ENCODE results near the gene FGF5.

- TF ChIP-seq YY1 (IDR thresholded peaks at IDR 0.05; ENCODE audit: low read depth) (no peak), CEBPB (IDR thresholded peaks at IDR 0.05) (no peak), MAX (IDR thresholded peaks at IDR 0.05) (peak; percentile 63; the same call in 1 of the 2 replicates), ZBTB7A (IDR thresholded peaks at IDR 0.05; ENCODE audit: low read depth) (0 out of 2 replicates have a peak, but pooled peaks have one; percentile 49), CREB1 (IDR thresholded peaks at IDR 0.05; ENCODE audit: low read depth) (no peak), FOXM1 (IDR thresholded peaks at IDR 0.05; ENCODE audit: borderline replicate concordance, low read depth) (no peak), EP300 (IDR thresholded peaks at IDR 0.05; ENCODE audit: borderline replicate concordance) (no peak), TAF1 (IDR thresholded peaks at IDR 0.05; ENCODE audit: low read depth) (no peak), TEAD4 (IDR thresholded peaks at IDR 0.05) (no peak), NFIC (IDR thresholded peaks at IDR 0.05) (no peak), TCF12 (IDR thresholded peaks at IDR 0.05; ENCODE audit: low read depth) (no peak), EGR1 (IDR thresholded peaks at IDR 0.05) (no peak)
- TF ChIP-seq, protein P1, sequence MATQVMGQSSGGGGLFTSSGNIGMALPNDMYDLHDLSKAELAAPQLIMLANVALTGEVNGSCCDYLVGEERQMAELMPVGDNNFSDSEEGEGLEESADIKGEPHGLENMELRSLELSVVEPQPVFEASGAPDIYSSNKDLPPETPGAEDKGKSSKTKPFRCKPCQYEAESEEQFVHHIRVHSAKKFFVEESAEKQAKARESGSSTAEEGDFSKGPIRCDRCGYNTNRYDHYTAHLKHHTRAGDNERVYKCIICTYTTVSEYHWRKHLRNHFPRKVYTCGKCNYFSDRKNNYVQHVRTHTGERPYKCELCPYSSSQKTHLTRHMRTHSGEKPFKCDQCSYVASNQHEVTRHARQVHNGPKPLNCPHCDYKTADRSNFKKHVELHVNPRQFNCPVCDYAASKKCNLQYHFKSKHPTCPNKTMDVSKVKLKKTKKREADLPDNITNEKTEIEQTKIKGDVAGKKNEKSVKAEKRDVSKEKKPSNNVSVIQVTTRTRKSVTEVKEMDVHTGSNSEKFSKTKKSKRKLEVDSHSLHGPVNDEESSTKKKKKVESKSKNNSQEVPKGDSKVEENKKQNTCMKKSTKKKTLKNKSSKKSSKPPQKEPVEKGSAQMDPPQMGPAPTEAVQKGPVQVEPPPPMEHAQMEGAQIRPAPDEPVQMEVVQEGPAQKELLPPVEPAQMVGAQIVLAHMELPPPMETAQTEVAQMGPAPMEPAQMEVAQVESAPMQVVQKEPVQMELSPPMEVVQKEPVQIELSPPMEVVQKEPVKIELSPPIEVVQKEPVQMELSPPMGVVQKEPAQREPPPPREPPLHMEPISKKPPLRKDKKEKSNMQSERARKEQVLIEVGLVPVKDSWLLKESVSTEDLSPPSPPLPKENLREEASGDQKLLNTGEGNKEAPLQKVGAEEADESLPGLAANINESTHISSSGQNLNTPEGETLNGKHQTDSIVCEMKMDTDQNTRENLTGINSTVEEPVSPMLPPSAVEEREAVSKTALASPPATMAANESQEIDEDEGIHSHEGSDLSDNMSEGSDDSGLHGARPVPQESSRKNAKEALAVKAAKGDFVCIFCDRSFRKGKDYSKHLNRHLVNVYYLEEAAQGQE (IDR thresholded peaks at IDR 0.05; ENCODE audit: low read depth), result peak; percentile 56
Measured at GRCh38 chr4:80335554-80336358, 69.3 kb downstream of the FGF5 start, which contains the start of gene CFAP299.

Data from Ishikawa (cell line).